Thyroid gland (tissue), 4 donors: Measurements from ENCODE around the gene CTNNA3. TPM values are rescaled to one million over a fixed set of nuclear protein-coding genes. Genes with fewer than 3 reads are reported as not detected.

Source experiments
- DNase-seq, 2 donors: peaks; one replicate each; pipeline ENCODE4 v3.0.0-alpha.2; 2019
- H3K27ac ChIP-seq, 3 donors: fragments of 200-600 bp; sonication (generic); 1 replicate in 2 of 3; 2 replicates in 1 of 3; pipeline ENCODE4 v1.5.1; 2016 to 2019; ENCODE audit warnings: mild to moderate bottlenecking in 1 of 3, moderate library complexity in 1 of 3
- H3K27me3 ChIP-seq: fragments of 200-600 bp; sonication (generic); one replicate; pipeline ENCODE4 v1.5.1; 2019
- H3K36me3 ChIP-seq, 2 donors: fragments of 200-600 bp; sonication (generic); one replicate each; pipeline ENCODE4 v1.5.1; 2016 to 2019
- H3K4me1 ChIP-seq, 2 donors: fragments of 200-600 bp; sonication (generic); one replicate each; pipeline ENCODE4 v1.5.1; 2017 to 2019
- H3K4me3 ChIP-seq, 3 donors: fragments of 200-600 bp; sonication (generic); replicated peaks in 1 of 3; 1 replicate in 2 of 3; 2 replicates in 1 of 3; pipeline ENCODE4 v1.5.1; 2016; ENCODE audit warnings: mild to moderate bottlenecking in 1 of 3
- H3K9me3 ChIP-seq: fragments of 200-600 bp; sonication (generic); one replicate; pipeline ENCODE4 v1.5.1; 2017
- POLR2A ChIP-seq, 2 donors: fragments of 450-650 bp; IDR thresholded peaks; one replicate each; pipeline ENCODE4 v1.6.1; 2017; ENCODE audit warnings: antibody characterized with exemption in 2 of 2, mild to moderate bottlenecking in 2 of 2, moderate library complexity in 1 of 2
- WGBS, 2 donors: methylation state at CpG; one replicate each; pipeline ENCODE4 v1.1.5; 2017; 5-methylcytosine and 5-hydroxymethylcytosine counted together
- intact Hi-C: fragments of 100-400 bp; cut with DNase I; formaldehyde crosslinking; loops from one replicate; pipeline ENCODE4 v1.15.1; 2023
- total RNA-seq, 4 donors: library from RNA; depleted of rRNA; stranded (reverse); fragments of >200 nt; gene quantifications; one replicate each; pipeline ENCODE4 v1.2.3, GENCODE V29; 2016
- TF ChIP-seq, protein P1 (sequence below), 6 experiments: fragments of 200-600 bp in 3 of 6; fragments of 450-650 bp in 3 of 6; sonication (generic) in 3 of 6; IDR thresholded peaks; one replicate each; pipeline ENCODE4 v1.5.1; 2016 to 2019; ENCODE audit warnings: antibody characterized with exemption in 6 of 6, mild to moderate bottlenecking in 2 of 6, inconsistent platforms in 1 of 6, moderate library complexity in 1 of 6

CTNNA3 gene
- total RNA-seq, 4 donors from 2014 or later: 0.11 to 0.79 (median 0.13) TPM; not detected in 1

DNA sequence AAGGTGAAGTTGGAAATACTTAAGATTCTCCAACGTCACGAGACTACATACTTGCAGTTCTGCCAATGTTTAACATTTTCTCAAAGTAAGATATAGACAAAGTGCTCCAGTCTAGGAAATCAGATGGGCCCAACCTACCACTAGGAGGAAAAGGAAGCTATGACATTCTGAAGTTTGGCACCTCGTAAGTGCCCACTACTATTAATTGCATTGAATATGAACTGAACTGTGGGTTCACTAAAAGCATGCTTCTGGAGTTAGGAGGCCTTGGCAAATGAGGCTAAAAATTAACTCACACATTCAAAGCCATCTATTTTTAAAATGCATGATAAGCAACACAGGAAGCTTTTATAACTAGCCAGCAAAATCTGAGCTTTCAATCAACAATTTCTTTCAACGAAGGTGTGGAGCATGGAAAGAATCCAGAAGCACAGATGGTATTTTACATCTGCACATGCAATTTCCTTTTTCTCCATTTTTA, 620.5 kb downstream of the CTNNA3 start:
- Histone ChIP-seq H3K36me3 (no peaks in the 10 kb centered on the region), H3K27ac (no peak overlapping the region), H3K27me3 (no peaks in the 10 kb centered on the region), H3K4me1 (no peaks in the 10 kb centered on the region), H3K9me3 (no peaks in the 10 kb centered on the region), H3K4me3 (no peak overlapping the region)
- intact Hi-C loops: no loop called here
- 38 to 45% methylated on average over 4 of the region's 4 CpGs for WGBS, 2 donors
- no peak for DNase-seq
- TF ChIP-seq POLR2A (IDR thresholded peaks at IDR 0.05): no peak
- TF ChIP-seq, protein P1, sequence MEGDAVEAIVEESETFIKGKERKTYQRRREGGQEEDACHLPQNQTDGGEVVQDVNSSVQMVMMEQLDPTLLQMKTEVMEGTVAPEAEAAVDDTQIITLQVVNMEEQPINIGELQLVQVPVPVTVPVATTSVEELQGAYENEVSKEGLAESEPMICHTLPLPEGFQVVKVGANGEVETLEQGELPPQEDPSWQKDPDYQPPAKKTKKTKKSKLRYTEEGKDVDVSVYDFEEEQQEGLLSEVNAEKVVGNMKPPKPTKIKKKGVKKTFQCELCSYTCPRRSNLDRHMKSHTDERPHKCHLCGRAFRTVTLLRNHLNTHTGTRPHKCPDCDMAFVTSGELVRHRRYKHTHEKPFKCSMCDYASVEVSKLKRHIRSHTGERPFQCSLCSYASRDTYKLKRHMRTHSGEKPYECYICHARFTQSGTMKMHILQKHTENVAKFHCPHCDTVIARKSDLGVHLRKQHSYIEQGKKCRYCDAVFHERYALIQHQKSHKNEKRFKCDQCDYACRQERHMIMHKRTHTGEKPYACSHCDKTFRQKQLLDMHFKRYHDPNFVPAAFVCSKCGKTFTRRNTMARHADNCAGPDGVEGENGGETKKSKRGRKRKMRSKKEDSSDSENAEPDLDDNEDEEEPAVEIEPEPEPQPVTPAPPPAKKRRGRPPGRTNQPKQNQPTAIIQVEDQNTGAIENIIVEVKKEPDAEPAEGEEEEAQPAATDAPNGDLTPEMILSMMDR (IDR thresholded peaks at IDR 0.05): no peak

DNA sequence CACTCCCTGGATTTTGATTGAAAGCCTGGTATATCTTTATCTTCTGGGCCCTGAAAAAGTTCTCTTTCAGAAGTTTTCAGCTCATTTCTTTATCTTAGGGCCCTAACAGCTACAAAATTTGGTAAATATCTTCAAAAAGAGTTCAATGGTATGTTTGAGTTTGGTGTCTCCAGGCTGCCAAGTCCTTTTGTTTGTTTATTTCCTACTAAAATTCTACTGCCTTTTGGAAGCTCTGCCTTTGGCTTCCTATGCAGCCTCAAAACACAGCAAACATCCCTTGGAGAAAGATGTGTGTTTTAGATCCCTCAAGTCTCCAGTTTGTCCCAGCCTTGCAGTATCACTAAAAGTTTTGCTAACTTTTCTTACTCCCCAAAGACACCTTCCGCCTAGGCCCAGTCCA, 623.3 kb downstream of the CTNNA3 start:
- 89 to 90% methylated on average over 1 of the region's 1 CpG for WGBS, 2 donors
- intact Hi-C loops: no loop called here
- DNase-seq: no peak
- Histone ChIP-seq H3K27ac (no peak overlapping the region), H3K4me3 (no peak overlapping the region), H3K4me1 (no peaks in the 10 kb centered on the region), H3K9me3 (no peaks in the 10 kb centered on the region), H3K36me3 (no peaks in the 10 kb centered on the region), H3K27me3 (no peaks in the 10 kb centered on the region)
- TF ChIP-seq, protein P1 (IDR thresholded peaks at IDR 0.05): no peak
- TF ChIP-seq POLR2A (IDR thresholded peaks at IDR 0.05): no peak

GRCh38 chr10:67050415-67050814, 645.6 kb downstream of the CTNNA3 start:
- 50 to 59% methylated on average over 5 of the region's 5 CpGs for WGBS, 2 donors
- H3K9me3 ChIP-seq: no peaks in the 10 kb centered on the region

DNA sequence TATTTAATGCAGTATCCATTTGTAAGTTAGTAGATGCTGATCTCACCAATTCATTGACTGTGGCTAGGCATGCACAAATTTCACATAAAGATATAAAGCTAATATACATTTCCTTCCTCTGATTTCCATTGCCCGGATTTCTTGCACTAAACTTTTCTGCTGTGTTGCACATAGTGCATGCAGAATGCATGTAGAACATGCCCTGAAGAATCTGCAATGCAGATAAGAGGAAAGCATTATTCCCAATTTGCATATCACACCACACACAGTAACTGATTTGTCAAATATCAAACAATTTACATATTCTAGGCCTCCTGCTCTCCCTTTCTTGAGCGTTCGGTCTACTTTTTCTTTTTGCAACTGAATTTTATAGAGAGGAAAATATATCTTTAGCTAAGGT, 646.0 kb downstream of the CTNNA3 start:
- Histone ChIP-seq H3K4me3 (no peak overlapping the region), H3K27me3 (no peaks in the 10 kb centered on the region), H3K27ac (no peak overlapping the region), H3K9me3 (no peaks in the 10 kb centered on the region), H3K4me1 (no peaks in the 10 kb centered on the region), H3K36me3 (no peaks in the 10 kb centered on the region)
- intact Hi-C loops: no loop called here
- WGBS, 2 donors: 87 to 90% methylated on average over 3 of the region's 3 CpGs
- no peak for TF ChIP-seq POLR2A (IDR thresholded peaks at IDR 0.05)
- TF ChIP-seq, protein P1 (IDR thresholded peaks at IDR 0.05): no peak
- DNase-seq: no peak

More at GRCh38 chr10:67050415-67050814, 645.6 kb downstream of the CTNNA3 start:
- TF ChIP-seq, protein P1 (IDR thresholded peaks at IDR 0.05): no peak
- no peaks in the 10 kb centered on the region for H3K36me3 ChIP-seq
- H3K27ac ChIP-seq: no peak overlapping the region
- no peaks in the 10 kb centered on the region for H3K27me3 ChIP-seq
- H3K4me3 ChIP-seq: no peak overlapping the region
- H3K4me1 ChIP-seq: no peaks in the 10 kb centered on the region
- intact Hi-C loops: no loop called here
- DNase-seq: no peak

DNA sequence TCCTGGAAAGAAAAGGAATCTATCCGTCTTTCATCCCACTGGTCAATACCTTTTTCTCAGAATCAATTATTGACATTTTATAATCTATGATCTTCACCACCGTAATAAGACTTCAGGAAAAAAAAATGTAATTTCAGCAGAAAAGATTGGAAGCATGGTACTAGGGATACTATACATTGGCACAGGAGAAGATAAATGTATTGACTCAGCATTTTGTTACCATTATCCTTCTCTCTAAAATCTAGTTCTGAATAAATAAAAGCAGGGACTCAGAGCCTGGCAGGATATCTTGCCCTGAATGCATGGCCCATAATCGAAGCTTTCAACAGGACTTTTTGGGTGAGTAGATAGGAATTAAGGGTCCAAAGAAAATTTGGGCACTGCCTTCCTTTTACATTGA, 649.5 kb downstream of the CTNNA3 start:
- Histone ChIP-seq H3K4me1 (no peaks in the 10 kb centered on the region), H3K27me3 (no peaks in the 10 kb centered on the region), H3K36me3 (no peaks in the 10 kb centered on the region), H3K9me3 (no peaks in the 10 kb centered on the region), H3K27ac (no peak overlapping the region), H3K4me3 (no peak overlapping the region)
- intact Hi-C loops: no loop called here
- 90 to 96% methylated on average over 3 of the region's 3 CpGs for WGBS, 2 donors
- TF ChIP-seq, protein P1 (IDR thresholded peaks at IDR 0.05): no peak
- TF ChIP-seq POLR2A (IDR thresholded peaks at IDR 0.05): no peak
- no peak for DNase-seq
